GM12878 (cell line): ENCODE measurements around the gene KLHL26. TPM values are rescaled to one million over a fixed set of nuclear protein-coding genes. Genes with fewer than 3 reads are reported as not detected.

Source experiments
- BACH1 ChIP-seq: fragments of 450-650 bp; IDR thresholded peaks from 2 replicates; pipeline ENCODE4 v1.6.1; 2017; ENCODE audit warnings: mild to moderate bottlenecking, borderline replicate concordance
- ETV6 ChIP-seq, 2 experiments: fragments of 450-650 bp in 1 of 2; IDR thresholded peaks in 1 of 2; conservative IDR thresholded peaks in 1 of 2; 2 replicates each; pipeline ENCODE4 v1.6.1; 2014; ENCODE audit warnings: antibody characterized with exemption in 1 of 2, borderline replicate concordance in 1 of 2, low read depth in 1 of 2, mild to moderate bottlenecking in 1 of 2, moderate library complexity in 1 of 2
- EZH2 ChIP-seq: IDR thresholded peaks from 2 replicates; pipeline ENCODE4 v1.6.1; 2012; ENCODE audit warnings: low read depth, mild to moderate bottlenecking, control low read depth, inconsistent platforms, low read length, borderline replicate concordance; ENCODE audit not compliant: control insufficient read depth
- GABPA ChIP-seq: IDR thresholded peaks from 2 replicates; pipeline ENCODE4 v1.6.1; 2014; ENCODE audit warnings: antibody characterized with exemption, low read depth, mild to moderate bottlenecking, inconsistent platforms
- RELA ChIP-seq: fragments of 450-650 bp; IDR thresholded peaks from 2 replicates; pipeline ENCODE4 v1.8.0; 2014; ENCODE audit warnings: borderline replicate concordance; ENCODE audit not compliant: partially characterized antibody
- REST ChIP-seq: IDR thresholded peaks from 2 replicates; pipeline ENCODE4 v1.6.1; 2012; ENCODE audit warnings: mild to moderate bottlenecking, low read depth, low read length
- SP1 ChIP-seq: IDR thresholded peaks from one replicate; pipeline ENCODE4 v1.6.1; 2011; ENCODE audit warnings: low read depth, low read length
- polyA plus RNA-seq, 11 experiments: library from polyadenylated mRNA; depleted of rRNA in 4 of 11; unstranded in 6 of 11; stranded (reverse) in 5 of 11; fragments of >200 nt; fragmentation: Nextera tagmentation in 4 of 11; fragmentation: Illumina TruSeq in 1 of 11; extraction: Ambion mirVana in 4 of 11; extraction: Trizol in 1 of 11; gene quantifications; 1 replicate in 1 of 11; 2 replicates in 10 of 11; pipeline versions ENCODE4 v1.2.1 to v1.2.3, GENCODE V29; 2011 to 2016; ENCODE audit warnings: inconsistent platforms in 2 of 11, missing spikeins in 2 of 11, low read depth in 1 of 11
- total RNA-seq, 4 experiments: library from RNA; depleted of rRNA in 3 of 4; stranded (reverse); fragments of >200 nt in 3 of 4; fragmentation: Illumina TruSeq in 1 of 4; extraction: Trizol in 1 of 4; gene quantifications; 2 replicates each; pipeline versions ENCODE4 v1.2.1 to v1.2.3, GENCODE V29; 2013 to 2021

KLHL26 gene
- total and polyA plus RNA-seq, 10 of the 15 experiments (the other 5 are each of a cell fraction or from before 2014, with no cell fraction given) = 0.18 to 14.6 (median 2.9) TPM

- no peak for TF ChIP-seq REST
- TF ChIP-seq GABPA = no peak
- no peak for TF ChIP-seq SP1
- no peak for TF ChIP-seq RELA
- TF ChIP-seq ETV6 (conservative IDR thresholded peaks at IDR 0.05 in 1 of 2, IDR thresholded peaks at IDR 0.05 in 1 of 2; ENCODE audit: borderline replicate concordance in 1 of 2, low read depth in 1 of 2) = no peak
- no peak for TF ChIP-seq BACH1
- TF ChIP-seq EZH2 = peak; percentile 94; the same call in 1 of the 2 replicates
Observed at GRCh38 chr19:18610556-18611326, 26.1 kb upstream of the KLHL26 start (continued).
